ENCODE data around the gene SPDYE4. TPM values are rescaled to one million over a fixed set of nuclear protein-coding genes. Genes with fewer than 3 reads are reported as not detected.

Gene SPDYE4
- polyA plus RNA-seq, 1 of the 3 experiments (the other 2 are of a cell fraction): not detected

DNA sequence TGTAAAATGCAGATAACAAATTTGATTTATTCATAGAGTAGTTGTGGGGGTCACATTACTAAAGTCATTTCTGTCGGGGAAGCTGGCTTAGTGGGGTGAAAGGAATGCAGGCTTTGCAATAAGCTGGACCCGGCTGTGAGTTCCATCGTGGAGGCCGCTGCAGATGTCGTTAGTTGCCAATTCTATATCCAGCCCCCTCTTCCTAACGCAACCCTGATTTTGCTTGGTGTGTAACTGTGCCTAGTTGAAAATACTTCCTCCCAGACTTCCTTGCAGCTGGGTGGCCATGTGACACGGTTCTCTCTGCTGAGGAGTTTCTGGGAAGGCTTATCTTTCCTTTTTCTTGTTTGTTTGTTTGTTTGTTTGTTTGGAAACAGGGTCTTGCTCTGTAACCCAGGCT is 36.3 kb upstream of the SPDYE4 start (continued):
- TF ChIP-seq SIN3A (IDR thresholded peaks at IDR 0.05; ENCODE audit: borderline replicate concordance, low read depth, low read length) (no peak), RFX5 (IDR thresholded peaks at IDR 0.05; ENCODE audit: low read length) (no peak), JUND (IDR thresholded peaks at IDR 0.05) (no peak), YY1 (IDR thresholded peaks at IDR 0.05; ENCODE audit: low read depth) (no peak), GABPA (IDR thresholded peaks at IDR 0.05; ENCODE audit: low read depth) (no peak)

DNA sequence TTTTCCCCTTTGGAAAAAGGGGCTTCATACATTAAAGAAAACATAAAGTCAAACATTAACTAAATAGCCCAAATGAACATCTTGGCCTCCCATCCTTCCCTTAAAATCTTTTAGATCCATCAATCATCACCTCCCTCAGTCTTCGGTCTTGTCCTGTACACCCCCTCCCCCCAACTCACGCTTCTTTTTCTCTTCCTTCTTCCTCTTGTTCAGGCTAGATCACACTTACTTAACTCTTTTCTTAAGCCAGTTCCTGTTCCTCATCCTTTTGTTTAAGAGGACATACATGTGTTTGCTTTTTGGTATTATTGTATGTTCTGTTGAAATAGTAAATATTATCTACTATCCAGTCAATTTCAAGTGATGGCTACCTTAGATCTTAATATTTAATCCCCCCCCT is 35.3 kb upstream of the SPDYE4 start:
- Histone ChIP-seq H3K9me3 (no peaks in the 10 kb centered on the region), H2AFZ (ENCODE audit: low read depth) (no peak overlapping the region), H4K20me1 (ENCODE audit: insufficient read depth) (no peaks in the 10 kb centered on the region), H3K4me2 (no peak overlapping the region), H3K4me3 (ENCODE audit: low read depth in 2 of 2, low read length in 1 of 2) (no peak overlapping the region), H3K4me1 (ENCODE audit: control insufficient read depth in 1 of 2, insufficient read depth in 2 of 2, low read depth in 1 of 2, low read length in 1 of 2) (no peaks in the 10 kb centered on the region), H3K79me2 (ENCODE audit: insufficient read depth) (no peaks in the 10 kb centered on the region), H3K9me2 (no peaks in the 10 kb centered on the region), H3K27me3 (ENCODE audit: insufficient read depth) (peaks cover 41% of the 10 kb centered on the region), H3F3A (replicated peaks; ENCODE audit: insufficient read depth) (no peaks in the 10 kb centered on the region), H3K9ac (no peak overlapping the region), H3K36me3 (replicated peaks in 1 of 2; ENCODE audit: control insufficient read depth in 1 of 2, insufficient read depth in 2 of 2, low read length in 1 of 2) (no peaks in the 10 kb centered on the region), H3K27ac (ENCODE audit: low read depth in 2 of 2, low read length in 1 of 2) (no peak overlapping the region)
- ChIA-PET CTCF (interaction anchor here (1.7 kb wide), 1 partner anchor 8 kb away, joined by 6 read pairs; no protein-coding TSS in a partner anchor), POLR2A (no interaction called here)
- DNase-seq: no peak
- 9% methylated on average over 2 of the region's 2 CpGs for WGBS (ENCODE audit: low lambda C conversion rate)
- TF ChIP-seq RAD21 (IDR thresholded peaks at IDR 0.05; ENCODE audit: low read length) (no peak), NRF1 (IDR thresholded peaks at IDR 0.05; ENCODE audit: low read depth, low read length) (no peak)

DNA sequence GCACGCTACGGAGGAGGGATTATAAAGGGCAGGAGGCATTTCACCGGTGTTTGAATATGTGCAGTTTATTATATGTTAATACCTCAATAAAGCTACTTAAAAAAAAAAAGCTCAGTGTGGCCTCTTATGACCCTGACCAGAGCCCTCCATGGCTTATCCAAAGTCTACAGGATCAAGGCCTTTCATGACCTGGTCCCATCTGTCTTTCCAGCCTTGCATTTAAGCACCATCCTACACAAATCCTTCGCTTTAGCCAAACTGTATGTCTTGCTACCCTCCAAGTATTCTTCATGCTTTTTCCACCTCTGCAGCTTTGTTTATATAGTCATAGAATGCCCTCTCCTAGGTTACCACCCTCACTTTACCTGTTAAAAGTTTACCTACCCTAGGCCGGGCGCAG is 34.3 kb upstream of the SPDYE4 start:
- no peaks in the 10 kb centered on the region for H4K20me1 ChIP-seq (ENCODE audit: insufficient read depth)
- peaks cover 35% of the 10 kb centered on the region for H3K27me3 ChIP-seq (ENCODE audit: insufficient read depth)
- H2AFZ ChIP-seq (ENCODE audit: low read depth): no peak overlapping the region
- no peaks in the 10 kb centered on the region for H3K9me3 ChIP-seq
- no peaks in the 10 kb centered on the region for H3K9me2 ChIP-seq
- H3K36me3 ChIP-seq (replicated peaks in 1 of 2; ENCODE audit: control insufficient read depth in 1 of 2, insufficient read depth in 2 of 2, low read length in 1 of 2): no peaks in the 10 kb centered on the region
- no peak for DNase-seq
- ChIA-PET CTCF (no interaction called here), POLR2A (no interaction called here)
- H3K27ac ChIP-seq (ENCODE audit: low read depth in 2 of 2, low read length in 1 of 2): no peak overlapping the region
- H3K4me2 ChIP-seq: no peak overlapping the region
- no peaks in the 10 kb centered on the region for H3K4me1 ChIP-seq (ENCODE audit: control insufficient read depth in 1 of 2, insufficient read depth in 2 of 2, low read depth in 1 of 2, low read length in 1 of 2)
- 53% methylated on average over 6 of the region's 6 CpGs for WGBS (ENCODE audit: low lambda C conversion rate)
- no peaks in the 10 kb centered on the region for H3K79me2 ChIP-seq (ENCODE audit: insufficient read depth)
- no peak overlapping the region for H3K4me3 ChIP-seq (ENCODE audit: low read depth in 2 of 2, low read length in 1 of 2)
- no peaks in the 10 kb centered on the region for H3F3A ChIP-seq (replicated peaks; ENCODE audit: insufficient read depth)
- no peak for TF ChIP-seq POLR2AphosphoS5 (IDR thresholded peaks at IDR 0.05; ENCODE audit: low read depth, low read length)
- TF ChIP-seq TAF1 (IDR thresholded peaks at IDR 0.05; ENCODE audit: borderline replicate concordance, low read depth, low read length): no peak
- no peak for TF ChIP-seq FOXM1 (IDR thresholded peaks at IDR 0.05; ENCODE audit: low read depth)
- TF ChIP-seq, protein P1, sequence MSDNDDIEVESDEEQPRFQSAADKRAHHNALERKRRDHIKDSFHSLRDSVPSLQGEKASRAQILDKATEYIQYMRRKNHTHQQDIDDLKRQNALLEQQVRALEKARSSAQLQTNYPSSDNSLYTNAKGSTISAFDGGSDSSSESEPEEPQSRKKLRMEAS (IDR thresholded peaks at IDR 0.05; ENCODE audit: low read depth): no peak
- no peak for TF ChIP-seq RFX5 (IDR thresholded peaks at IDR 0.05; ENCODE audit: low read length)
- TF ChIP-seq TCF12 (IDR thresholded peaks at IDR 0.05): no peak
- TF ChIP-seq RAD21 (IDR thresholded peaks at IDR 0.05; ENCODE audit: low read length): no peak
- no peak for TF ChIP-seq EZH2phosphoT487 (IDR thresholded peaks at IDR 0.05; ENCODE audit: borderline replicate concordance, low read depth)
- TF ChIP-seq FOSL2 (IDR thresholded peaks at IDR 0.05; ENCODE audit: borderline replicate concordance, low read depth): no peak
- TF ChIP-seq GABPA (IDR thresholded peaks at IDR 0.05; ENCODE audit: low read depth): no peak
- TF ChIP-seq, protein P2, sequence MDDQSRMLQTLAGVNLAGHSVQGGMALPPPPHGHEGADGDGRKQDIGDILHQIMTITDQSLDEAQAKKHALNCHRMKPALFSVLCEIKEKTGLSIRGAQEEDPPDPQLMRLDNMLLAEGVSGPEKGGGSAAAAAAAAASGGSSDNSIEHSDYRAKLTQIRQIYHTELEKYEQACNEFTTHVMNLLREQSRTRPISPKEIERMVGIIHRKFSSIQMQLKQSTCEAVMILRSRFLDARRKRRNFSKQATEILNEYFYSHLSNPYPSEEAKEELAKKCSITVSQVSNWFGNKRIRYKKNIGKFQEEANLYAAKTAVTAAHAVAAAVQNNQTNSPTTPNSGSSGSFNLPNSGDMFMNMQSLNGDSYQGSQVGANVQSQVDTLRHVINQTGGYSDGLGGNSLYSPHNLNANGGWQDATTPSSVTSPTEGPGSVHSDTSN (IDR thresholded peaks at IDR 0.05): no peak
- TF ChIP-seq ELF1 (IDR thresholded peaks at IDR 0.05): no peak
- TF ChIP-seq, protein P3, sequence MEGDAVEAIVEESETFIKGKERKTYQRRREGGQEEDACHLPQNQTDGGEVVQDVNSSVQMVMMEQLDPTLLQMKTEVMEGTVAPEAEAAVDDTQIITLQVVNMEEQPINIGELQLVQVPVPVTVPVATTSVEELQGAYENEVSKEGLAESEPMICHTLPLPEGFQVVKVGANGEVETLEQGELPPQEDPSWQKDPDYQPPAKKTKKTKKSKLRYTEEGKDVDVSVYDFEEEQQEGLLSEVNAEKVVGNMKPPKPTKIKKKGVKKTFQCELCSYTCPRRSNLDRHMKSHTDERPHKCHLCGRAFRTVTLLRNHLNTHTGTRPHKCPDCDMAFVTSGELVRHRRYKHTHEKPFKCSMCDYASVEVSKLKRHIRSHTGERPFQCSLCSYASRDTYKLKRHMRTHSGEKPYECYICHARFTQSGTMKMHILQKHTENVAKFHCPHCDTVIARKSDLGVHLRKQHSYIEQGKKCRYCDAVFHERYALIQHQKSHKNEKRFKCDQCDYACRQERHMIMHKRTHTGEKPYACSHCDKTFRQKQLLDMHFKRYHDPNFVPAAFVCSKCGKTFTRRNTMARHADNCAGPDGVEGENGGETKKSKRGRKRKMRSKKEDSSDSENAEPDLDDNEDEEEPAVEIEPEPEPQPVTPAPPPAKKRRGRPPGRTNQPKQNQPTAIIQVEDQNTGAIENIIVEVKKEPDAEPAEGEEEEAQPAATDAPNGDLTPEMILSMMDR (IDR thresholded peaks at IDR 0.05): no peak
- no peak for TF ChIP-seq GATA2 (CRISPR knock-in tag; IDR thresholded peaks at IDR 0.05)
- TF ChIP-seq, protein P4, sequence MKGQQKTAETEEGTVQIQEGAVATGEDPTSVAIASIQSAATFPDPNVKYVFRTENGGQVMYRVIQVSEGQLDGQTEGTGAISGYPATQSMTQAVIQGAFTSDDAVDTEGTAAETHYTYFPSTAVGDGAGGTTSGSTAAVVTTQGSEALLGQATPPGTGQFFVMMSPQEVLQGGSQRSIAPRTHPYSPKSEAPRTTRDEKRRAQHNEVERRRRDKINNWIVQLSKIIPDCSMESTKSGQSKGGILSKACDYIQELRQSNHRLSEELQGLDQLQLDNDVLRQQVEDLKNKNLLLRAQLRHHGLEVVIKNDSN (IDR thresholded peaks at IDR 0.05; ENCODE audit: borderline replicate concordance, low read depth): no peak
- no peak for TF ChIP-seq JUND (IDR thresholded peaks at IDR 0.05)
- no peak for TF ChIP-seq RXRA (IDR thresholded peaks at IDR 0.05; ENCODE audit: borderline replicate concordance, low read depth)
- no peak for TF ChIP-seq NFIC (IDR thresholded peaks at IDR 0.05; ENCODE audit: borderline replicate concordance)
- TF ChIP-seq NRF1 (IDR thresholded peaks at IDR 0.05; ENCODE audit: low read depth, low read length): no peak
- no peak overlapping the region for H3K9ac ChIP-seq
